ENCODE data around the gene KRTAP19-1. TPM values are rescaled to one million over a fixed set of nuclear protein-coding genes. Genes with fewer than 3 reads are reported as not detected.
"Not testable (repeated sequence)": the region's sequence is repeated elsewhere in the genome, so short reads cannot be mapped to it uniquely, and the experiment has no call there.

Gene KRTAP19-1
- polyA plus RNA-seq, 1 donor (not counting 4 experiments of a cell fraction or from before 2014, with no cell fraction given) = 0.72 TPM

DNA sequence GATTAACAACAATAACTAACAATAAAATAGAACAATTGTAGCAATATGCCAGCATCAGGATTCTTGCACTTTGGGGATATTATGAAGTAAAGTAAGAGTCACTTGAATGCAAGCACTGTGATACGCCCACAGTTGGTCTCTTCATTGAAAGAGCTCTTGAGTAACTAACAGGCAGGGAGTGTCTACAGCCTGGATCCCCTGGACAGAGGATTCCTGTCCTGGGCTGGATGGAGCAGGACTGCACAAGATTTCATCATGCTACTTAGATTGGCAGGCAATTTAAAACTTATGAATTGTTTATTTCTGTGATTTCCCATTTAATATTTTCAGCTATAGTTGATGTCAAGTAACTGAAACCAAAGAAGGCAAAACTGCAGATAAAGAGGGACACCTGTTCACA lies 35.5 kb upstream of the KRTAP19-1 start:
- Histone ChIP-seq H4K20me1 (ENCODE audit: control insufficient read depth, extremely low read depth, insufficient read depth, low read length) (no peaks in the 10 kb centered on the region), H3K4me3 (ENCODE audit: control insufficient read depth in 2 of 3, extremely low read depth in 1 of 3, insufficient read depth in 2 of 3, low read depth in 1 of 3, low read length in 3 of 3) (no peak overlapping the region), H2AFZ (ENCODE audit: control insufficient read depth, low read length) (no peak overlapping the region), H3K4me1 (ENCODE audit: control insufficient read depth, extremely low read depth, insufficient read depth, low read length) (no peaks in the 10 kb centered on the region), H3K36me3 (ENCODE audit: control insufficient read depth in 2 of 2, extremely low read depth in 1 of 2, insufficient read depth in 2 of 2, low read length in 2 of 2) (no peaks in the 10 kb centered on the region), H3K9me1 (ENCODE audit: control insufficient read depth, extremely low read depth, insufficient read depth, low read length) (no peaks in the 10 kb centered on the region), H3K9ac (ENCODE audit: control insufficient read depth, extremely low read depth, insufficient read depth, low read length) (no peak overlapping the region), H3K4me2 (ENCODE audit: control insufficient read depth, extremely low read depth, insufficient read depth, low read depth, low read length) (no peak overlapping the region), H3K27me3 (ENCODE audit: control insufficient read depth, extremely low read depth, insufficient read depth, low read length) (no peaks in the 10 kb centered on the region), H3K9me3 (ENCODE audit: control insufficient read depth, low read depth, low read length) (no peaks in the 10 kb centered on the region), H3K79me2 (ENCODE audit: control insufficient read depth, insufficient read depth, low read length) (no peaks in the 10 kb centered on the region), H3K27ac (ENCODE audit: control insufficient read depth, insufficient read depth, low read length) (no peak overlapping the region)
- dilution Hi-C loops (cut with MboI; ENCODE audit: extremely low pct_ligation_motif_present, low sequenced_read_pairs) = no loop called here
- FAIRE-seq = no peak
- TF ChIP-seq CTCF (optimal IDR thresholded peaks at IDR 0.05 in 1 of 3, IDR thresholded peaks at IDR 0.05 in 1 of 3, conservative IDR thresholded peaks at IDR 0.05 in 1 of 3; ENCODE audit: extremely low read depth in 1 of 3, insufficient read depth in 2 of 3, low read length in 3 of 3) (no peak), EZH2 (IDR thresholded peaks at IDR 0.05; ENCODE audit: low read length) (no peak)
- no peak for DNase-seq (ENCODE audit: low read depth, low spot score)

DNA sequence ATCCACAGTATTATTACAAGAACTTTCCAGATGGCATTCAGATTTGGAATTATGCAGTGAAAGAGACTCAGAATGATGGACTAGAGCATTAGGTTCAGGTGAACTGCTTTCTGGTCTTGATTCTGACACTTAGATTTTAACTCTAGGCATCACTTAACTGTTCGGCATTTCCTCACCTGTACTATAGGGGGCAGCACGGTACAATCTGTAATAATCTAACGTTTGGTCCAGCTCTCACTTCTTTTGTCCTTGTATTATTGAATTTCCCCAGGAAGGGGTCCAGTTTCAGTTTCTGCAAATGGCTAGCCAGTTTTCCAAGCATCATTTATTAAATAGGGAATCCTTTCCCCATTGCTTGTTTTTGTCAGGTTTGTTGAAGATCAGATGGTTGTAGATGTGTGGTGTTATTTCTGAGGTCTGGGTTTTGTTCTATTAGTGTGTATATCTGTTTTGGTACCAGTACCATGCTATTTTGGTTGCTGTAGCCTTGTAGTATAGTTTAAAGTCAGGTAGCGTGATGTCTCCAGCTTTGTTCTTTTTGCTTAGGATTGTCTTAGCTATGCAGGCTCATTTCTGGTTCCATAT lies 25.5 kb upstream of the KRTAP19-1 start:
- H3K27me3 ChIP-seq (ENCODE audit: control insufficient read depth, extremely low read depth, insufficient read depth, low read length); H3K4me3 ChIP-seq (ENCODE audit: control insufficient read depth in 2 of 3, extremely low read depth in 1 of 3, insufficient read depth in 2 of 3, low read depth in 1 of 3, low read length in 3 of 3); DNase-seq (ENCODE audit: low read depth, low spot score); H4K20me1 ChIP-seq (ENCODE audit: control insufficient read depth, extremely low read depth, insufficient read depth, low read length); H3K27ac ChIP-seq (ENCODE audit: control insufficient read depth, insufficient read depth, low read length); H3K9ac ChIP-seq (ENCODE audit: control insufficient read depth, extremely low read depth, insufficient read depth, low read length); FAIRE-seq; dilution Hi-C loops (cut with MboI; ENCODE audit: extremely low pct_ligation_motif_present, low sequenced_read_pairs); H3K4me1 ChIP-seq (ENCODE audit: control insufficient read depth, extremely low read depth, insufficient read depth, low read length); H3K36me3 ChIP-seq (ENCODE audit: control insufficient read depth in 2 of 2, extremely low read depth in 1 of 2, insufficient read depth in 2 of 2, low read length in 2 of 2); H3K9me3 ChIP-seq (ENCODE audit: control insufficient read depth, low read depth, low read length); H3K9me1 ChIP-seq (ENCODE audit: control insufficient read depth, extremely low read depth, insufficient read depth, low read length); H3K79me2 ChIP-seq (ENCODE audit: control insufficient read depth, insufficient read depth, low read length); H2AFZ ChIP-seq (ENCODE audit: control insufficient read depth, low read length); H3K4me2 ChIP-seq (ENCODE audit: control insufficient read depth, extremely low read depth, insufficient read depth, low read depth, low read length): not testable (repeated sequence)
- TF ChIP-seq CTCF (optimal IDR thresholded peaks at IDR 0.05 in 1 of 3, IDR thresholded peaks at IDR 0.05 in 1 of 3, conservative IDR thresholded peaks at IDR 0.05 in 1 of 3; ENCODE audit: extremely low read depth in 1 of 3, insufficient read depth in 2 of 3, low read length in 3 of 3) = peak; percentile 51 to 73 (median 62)

Data from keratinocyte (primary cell).